HG03103 (cell line): ENCODE measurements around the gene MRGPRD.

ENCODE experiments used
- ATAC-seq: cut with Tn5 transposase; IDR thresholded peaks from one replicate; pipeline ENCODE4 v1.9.1; 2021; ENCODE audit warnings: low read depth; ENCODE audit not compliant: unreplicated experiment

Gene MRGPRD

GRCh38 chr11:68973219-68973618 lies 7.6 kb downstream of the MRGPRD start:
- ATAC-seq, result no peak

DNA sequence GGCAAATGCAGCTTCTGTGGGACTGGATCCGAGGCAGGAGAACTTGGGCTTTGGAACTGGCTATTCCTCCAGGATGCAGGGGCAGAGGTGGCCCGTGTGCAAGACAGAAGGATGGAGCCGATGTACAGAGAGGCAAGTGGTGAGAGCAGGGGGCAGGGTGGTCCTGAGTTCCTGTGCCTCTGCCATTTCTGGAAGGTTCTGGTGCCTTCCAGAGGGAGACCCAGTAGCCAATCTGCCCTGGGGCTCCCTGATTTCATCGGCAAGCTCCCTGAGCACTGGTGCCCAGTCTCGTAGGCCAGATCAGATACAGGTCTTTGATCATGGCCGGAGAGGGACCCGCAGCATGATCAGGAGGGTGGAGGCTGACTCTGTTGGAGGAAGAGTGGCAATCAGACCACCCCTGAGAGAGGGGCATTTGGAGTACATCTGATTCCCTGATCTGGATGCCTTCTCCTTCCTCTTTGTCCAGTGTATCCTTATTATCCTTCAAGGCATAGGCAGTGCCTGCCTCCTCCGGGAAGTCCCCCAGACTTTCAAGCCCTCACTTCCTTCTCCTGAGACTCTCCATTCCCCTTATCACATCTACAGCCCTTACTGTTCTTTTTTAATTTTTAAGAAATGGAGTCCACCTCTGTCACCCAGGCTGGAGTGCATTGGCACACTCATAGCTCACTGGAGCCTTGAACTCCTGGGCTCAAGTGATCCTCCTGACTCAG lies 9.7 kb downstream of the MRGPRD start:
- no peak for ATAC-seq

GRCh38 chr11:68969386-68969785 lies 11.4 kb downstream of the MRGPRD start:
- no peak for ATAC-seq

GRCh38 chr11:68968306-68969250 lies 12.2 kb downstream of the MRGPRD start:
- ATAC-seq, result no peak

GRCh38 chr11:68966894-68967780 lies 13.6 kb downstream of the MRGPRD start:
- ATAC-seq, result no peak

GRCh38 chr11:68965901-68966853 lies 14.6 kb downstream of the MRGPRD start:
- ATAC-seq, result no peak

DNA sequence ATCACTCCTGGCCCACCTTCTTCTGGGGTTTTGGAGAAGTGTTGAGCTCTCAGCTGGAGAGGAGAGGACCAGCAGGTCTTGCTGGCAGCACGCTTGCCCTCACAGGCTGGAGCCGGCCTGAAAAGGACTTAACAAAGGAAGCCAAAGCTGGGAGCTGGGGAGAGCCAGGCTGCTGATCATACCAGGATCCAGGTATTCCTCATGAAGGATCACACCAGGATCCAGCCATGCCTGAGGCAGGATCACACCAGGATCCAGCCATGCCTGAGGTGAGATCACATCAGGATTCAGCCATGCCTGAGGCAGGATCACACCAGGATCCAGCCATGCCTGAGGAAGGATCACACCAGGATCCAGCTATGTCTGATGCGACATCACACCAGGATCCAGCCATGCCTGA lies 17.0 kb downstream of the MRGPRD start:
- ATAC-seq, result no peak

DNA sequence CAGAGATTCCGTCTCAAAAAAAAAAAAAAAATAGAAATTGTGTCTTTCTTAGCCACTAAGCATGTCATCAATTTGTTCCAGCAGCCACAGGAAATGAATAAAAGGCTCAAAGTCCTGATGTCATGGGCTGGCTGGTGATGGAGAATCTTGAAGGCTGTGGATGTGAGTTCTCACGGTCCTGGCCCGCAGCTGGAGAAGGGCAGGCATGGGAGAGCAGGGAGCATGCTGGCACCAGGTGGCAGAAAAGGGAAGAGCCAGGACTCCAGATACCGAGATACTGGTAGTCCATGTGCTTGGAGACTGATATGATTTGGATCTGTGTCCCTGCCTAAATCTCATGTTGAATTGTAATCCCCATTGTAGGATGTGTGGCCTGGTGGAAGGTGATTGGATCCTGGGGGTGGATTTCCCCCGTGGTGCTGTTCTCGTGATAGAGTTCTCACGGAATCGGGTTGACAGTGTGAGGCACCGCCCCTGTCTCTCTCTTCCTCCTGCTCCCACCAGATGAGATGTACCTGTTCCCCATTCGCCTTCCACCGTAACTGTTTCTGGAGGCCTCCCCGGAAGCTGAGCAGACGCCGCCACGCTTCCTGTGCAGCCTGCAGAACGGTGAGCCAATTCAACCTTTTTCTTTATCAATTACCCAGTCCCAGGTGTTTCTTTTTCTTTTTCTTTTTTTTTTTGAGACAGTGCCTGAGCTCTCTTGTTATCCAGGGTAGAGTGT lies 18.1 kb downstream of the MRGPRD start:
- ATAC-seq, result no peak

- ATAC-seq, result no peak
These were observed 19.5 kb downstream of the MRGPRD start for GRCh38 chr11:68961245-68961644.

GRCh38 chr11:68960294-68961071 lies 20.3 kb downstream of the MRGPRD start:
- ATAC-seq, result no peak

- no peak for ATAC-seq
These were observed 21.1 kb downstream of the MRGPRD start for GRCh38 chr11:68959465-68960293.

GRCh38 chr11:68958211-68958610 lies 22.6 kb downstream of the MRGPRD start:
- ATAC-seq, result no peak

DNA sequence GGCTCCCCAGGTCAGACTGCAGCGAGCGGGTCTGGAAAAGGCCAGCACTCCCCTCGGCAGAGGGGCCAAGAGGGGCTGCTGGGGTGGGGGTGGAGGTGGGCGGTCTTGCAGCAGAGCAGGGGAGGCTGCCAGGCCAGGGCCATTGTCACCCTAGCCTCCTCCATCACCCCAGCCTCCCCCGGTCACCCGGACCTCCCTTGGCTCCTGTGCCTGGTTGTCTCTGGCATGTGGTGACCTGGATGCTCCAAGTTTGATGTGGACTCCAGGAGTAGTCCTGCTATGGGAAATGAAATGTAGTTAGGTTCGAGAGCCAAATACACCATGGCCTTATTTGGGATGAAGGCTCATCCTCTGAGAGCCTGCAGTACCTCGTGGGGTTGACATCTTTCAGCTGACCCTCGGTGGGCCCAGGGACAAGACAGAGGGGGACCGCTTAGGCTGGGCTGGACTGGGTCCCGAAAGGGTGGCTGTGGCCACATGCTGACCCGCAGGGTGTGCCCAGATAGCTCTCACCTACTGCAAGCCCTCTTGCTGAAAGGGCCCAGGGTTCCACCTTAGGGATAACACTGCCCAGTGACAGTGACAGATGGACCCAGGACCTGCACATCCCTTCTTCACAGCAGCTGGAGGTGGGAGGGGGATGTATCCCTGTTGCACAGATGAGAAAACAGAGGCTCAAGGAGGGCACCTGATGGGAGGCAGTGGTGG lies 24.1 kb downstream of the MRGPRD start:
- no peak for ATAC-seq

- no peak for ATAC-seq
These were observed 24.6 kb downstream of the MRGPRD start for GRCh38 chr11:68956142-68956541.

DNA sequence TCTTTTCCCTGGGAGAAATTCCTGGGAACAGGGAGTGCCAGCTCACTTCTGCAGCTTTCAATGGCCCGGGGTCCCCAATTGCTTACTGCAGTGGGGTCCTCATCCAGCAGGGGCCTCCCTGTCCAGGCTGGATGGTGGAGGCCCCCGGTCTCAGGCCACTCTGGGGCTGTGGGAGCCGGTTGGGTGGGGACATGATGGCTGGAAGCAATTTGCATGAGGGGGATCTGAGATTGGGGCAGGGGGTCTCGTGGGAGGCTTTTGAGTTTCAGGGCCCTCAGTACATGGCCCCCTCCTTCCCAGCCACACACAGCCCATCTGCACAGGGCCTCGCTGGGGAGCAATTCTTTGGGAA lies 25.2 kb downstream of the MRGPRD start:
- ATAC-seq, result no peak

DNA sequence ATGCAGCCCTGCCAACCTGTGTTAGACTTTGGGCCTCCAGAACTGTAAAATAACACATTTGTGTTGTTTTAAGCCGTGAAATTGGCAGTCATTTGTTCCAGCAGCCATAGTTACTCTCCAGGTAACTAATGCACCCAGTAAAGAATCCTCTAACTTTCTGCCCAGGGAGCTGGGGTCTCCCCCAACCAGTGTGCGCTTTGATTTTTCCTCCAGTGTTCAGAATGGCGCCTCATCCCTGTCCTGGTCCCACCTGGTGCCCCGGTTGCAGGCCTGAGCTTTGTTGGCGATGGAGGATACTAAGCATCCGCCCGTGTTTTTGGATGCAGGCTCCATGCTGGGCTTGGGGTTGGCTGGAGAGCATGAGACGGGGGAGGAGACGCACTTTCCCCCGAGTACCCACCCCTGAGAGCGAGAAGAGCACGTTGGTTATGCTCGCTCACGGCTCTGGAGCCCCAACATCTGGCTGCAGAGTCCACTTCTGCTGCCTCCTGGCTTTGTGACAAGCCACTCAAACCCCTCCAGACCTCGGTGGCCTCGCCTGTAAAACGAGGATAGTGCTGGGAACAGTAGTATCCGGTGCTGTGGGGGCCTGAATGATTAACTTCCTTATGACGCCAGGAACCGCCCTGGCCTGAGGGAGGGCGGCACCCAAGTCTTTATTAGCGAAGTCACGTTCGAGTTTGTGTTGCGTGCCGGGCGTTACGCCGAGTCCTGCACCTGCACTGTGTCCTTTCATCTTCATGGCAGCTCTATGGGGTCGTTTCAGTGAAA lies 25.8 kb downstream of the MRGPRD start:
- ATAC-seq, result no peak
